Nephron (organoid): ENCODE data around the gene SYT1.

Experiments
- H3K27ac Mint-ChIP-seq, 3 experiments: 2 replicates each; pipeline ENCODE4 v1.8.0; 2020; ENCODE audit warnings: mixed read lengths in 3 of 3, mild to moderate bottlenecking in 2 of 3, moderate library complexity in 1 of 3
- H3K27me3 Mint-ChIP-seq: 2 replicates; pipeline ENCODE4 v1.8.0; 2021; ENCODE audit warnings: low read depth, mild to moderate bottlenecking, moderate library complexity, mixed read lengths
- H3K36me3 Mint-ChIP-seq: 2 replicates; pipeline ENCODE4 v1.8.0; 2020; ENCODE audit warnings: low read depth, mixed read lengths
- H3K4me1 Mint-ChIP-seq: 2 replicates; pipeline ENCODE4 v1.8.0; 2020; ENCODE audit warnings: mixed read lengths
- H3K4me3 Mint-ChIP-seq, 3 experiments: 2 replicates each; pipeline ENCODE4 v1.8.0; 2020; ENCODE audit warnings: mild to moderate bottlenecking in 3 of 3, mixed read lengths in 3 of 3, moderate library complexity in 2 of 3
- H3K9me3 Mint-ChIP-seq: 2 replicates; pipeline ENCODE4 v1.8.0; 2020; ENCODE audit warnings: mixed read lengths
- CTCF ChIP-seq, 3 experiments: fragments of 200-600 bp; sonication (generic); IDR thresholded peaks; one replicate each; pipeline ENCODE4 v1.5.0; 2021; ENCODE audit warnings: antibody characterized with exemption in 3 of 3; ENCODE audit not compliant: unreplicated experiment in 3 of 3

The SYT1 gene

GRCh38 chr12:79187032-79187431, 322.5 kb downstream of the SYT1 start:
- Mint-ChIP-seq H3K4me3 (no peak overlapping the region), H3K4me1 (peaks cover 17% of the 10 kb centered on the region), H3K9me3 (no peaks in the 10 kb centered on the region), H3K36me3 (peaks cover 3% of the 10 kb centered on the region), H3K27ac (no peak overlapping the region), H3K27me3 (no peaks in the 10 kb centered on the region)
- TF ChIP-seq CTCF (IDR thresholded peaks at IDR 0.05; ENCODE audit: unreplicated experiment in 3 of 3): no peak

- H3K4me3 Mint-ChIP-seq: no peak overlapping the region
- no peak for TF ChIP-seq CTCF (IDR thresholded peaks at IDR 0.05; ENCODE audit: unreplicated experiment in 3 of 3)
- H3K27me3 Mint-ChIP-seq: no peaks in the 10 kb centered on the region
- H3K36me3 Mint-ChIP-seq: no peaks in the 10 kb centered on the region
- H3K4me1 Mint-ChIP-seq: peaks cover 11% of the 10 kb centered on the region
- no peak overlapping the region for H3K27ac Mint-ChIP-seq
- no peaks in the 10 kb centered on the region for H3K9me3 Mint-ChIP-seq
Measured at GRCh38 chr12:79191391-79191790, 326.8 kb downstream of the SYT1 start.

GRCh38 chr12:79194595-79194994, 330.0 kb downstream of the SYT1 start:
- Mint-ChIP-seq H3K36me3 (no peaks in the 10 kb centered on the region), H3K9me3 (no peaks in the 10 kb centered on the region)

GRCh38 chr12:79199166-79199565, 334.6 kb downstream of the SYT1 start:
- no peaks in the 10 kb centered on the region for H3K4me1 Mint-ChIP-seq
- no peaks in the 10 kb centered on the region for H3K36me3 Mint-ChIP-seq
- no peak overlapping the region for H3K27ac Mint-ChIP-seq
- no peak for TF ChIP-seq CTCF (IDR thresholded peaks at IDR 0.05; ENCODE audit: unreplicated experiment in 3 of 3)
- H3K4me3 Mint-ChIP-seq: no peak overlapping the region
- H3K9me3 Mint-ChIP-seq: no peaks in the 10 kb centered on the region
- H3K27me3 Mint-ChIP-seq: no peaks in the 10 kb centered on the region

More at GRCh38 chr12:79194595-79194994, 330.0 kb downstream of the SYT1 start:
- Mint-ChIP-seq H3K4me1 (peaks cover 3% of the 10 kb centered on the region), H3K27me3 (no peaks in the 10 kb centered on the region), H3K27ac (no peak overlapping the region), H3K4me3 (no peak overlapping the region)
- no peak for TF ChIP-seq CTCF (IDR thresholded peaks at IDR 0.05; ENCODE audit: unreplicated experiment in 3 of 3)

- Mint-ChIP-seq H3K4me3 (no peak overlapping the region), H3K27me3 (no peaks in the 10 kb centered on the region), H3K27ac (peak overlapping the region in 1 of 3 experiments; percentile 32), H3K36me3 (no peaks in the 10 kb centered on the region), H3K4me1 (no peaks in the 10 kb centered on the region), H3K9me3 (no peaks in the 10 kb centered on the region)
- TF ChIP-seq CTCF (IDR thresholded peaks at IDR 0.05; ENCODE audit: unreplicated experiment in 3 of 3): no peak
Measured at GRCh38 chr12:79200176-79200575, 335.6 kb downstream of the SYT1 start.

- Mint-ChIP-seq H3K4me1 (no peaks in the 10 kb centered on the region), H3K4me3 (no peak overlapping the region), H3K27ac (no peak overlapping the region), H3K9me3 (no peaks in the 10 kb centered on the region), H3K27me3 (no peaks in the 10 kb centered on the region), H3K36me3 (no peaks in the 10 kb centered on the region)
- no peak for TF ChIP-seq CTCF (IDR thresholded peaks at IDR 0.05; ENCODE audit: unreplicated experiment in 3 of 3)
Measured at GRCh38 chr12:79203058-79203647, 338.6 kb downstream of the SYT1 start.
